GM23248 (cell line): ENCODE measurements around the gene DOLK. TPM values are rescaled to one million over a fixed set of nuclear protein-coding genes. Genes with fewer than 3 reads are reported as not detected.
A peak's percentile ranks its signal among the peaks of the same experiment; 100 is the strongest.

Source experiments
- DNase-seq: peaks from one replicate; pipeline ENCODE4 v3.0.0-alpha.2; 2015
- H2AFZ ChIP-seq: fragments of 200-600 bp; sonication (generic); 2 replicates; pipeline ENCODE4 v1.6.1; 2016; ENCODE audit warnings: antibody characterized with exemption
- H3F3A ChIP-seq: fragments of 200-600 bp; sonication (generic); 2 replicates; pipeline ENCODE4 v1.6.1; 2016; ENCODE audit warnings: mild to moderate bottlenecking, antibody characterized with exemption, mixed run types; ENCODE audit not compliant: insufficient read depth
- H3K27ac ChIP-seq: fragments of 200-600 bp; sonication (generic); 2 replicates; pipeline ENCODE4 v1.5.1; 2016; ENCODE audit warnings: mild to moderate bottlenecking
- H3K27me3 ChIP-seq: fragments of 200-600 bp; sonication (generic); replicated peaks from 2 replicates; pipeline ENCODE4 v1.6.1; 2016; ENCODE audit warnings: mild to moderate bottlenecking; ENCODE audit not compliant: insufficient read depth
- H3K36me3 ChIP-seq: fragments of 200-600 bp; sonication (generic); 2 replicates; pipeline ENCODE4 v1.6.1; 2016; ENCODE audit warnings: low read depth, mild to moderate bottlenecking
- H3K4me1 ChIP-seq: fragments of 200-600 bp; sonication (generic); 2 replicates; pipeline ENCODE4 v1.6.1; 2016; ENCODE audit warnings: mild to moderate bottlenecking; ENCODE audit not compliant: insufficient read depth
- H3K4me2 ChIP-seq: fragments of 200-600 bp; sonication (generic); one replicate; pipeline ENCODE4 v1.6.1; 2016; ENCODE audit warnings: mild to moderate bottlenecking; ENCODE audit not compliant: unreplicated experiment
- H3K4me3 ChIP-seq: fragments of 200-600 bp; sonication (generic); 2 replicates; pipeline ENCODE4 v1.5.1; 2016; ENCODE audit warnings: mild to moderate bottlenecking
- H3K79me2 ChIP-seq: fragments of 200-600 bp; sonication (generic); 2 replicates; pipeline ENCODE4 v1.6.1; 2016; ENCODE audit warnings: mild to moderate bottlenecking; ENCODE audit not compliant: insufficient read depth
- H3K9ac ChIP-seq: fragments of 200-600 bp; sonication (generic); 2 replicates; pipeline ENCODE4 v1.6.1; 2016; ENCODE audit warnings: mild to moderate bottlenecking
- H3K9me2 ChIP-seq: fragments of 200-600 bp; sonication (generic); 2 replicates; pipeline ENCODE4 v1.6.1; 2016; ENCODE audit warnings: mixed run types, mild to moderate bottlenecking, moderate library complexity; ENCODE audit not compliant: insufficient read depth
- H3K9me3 ChIP-seq: fragments of 200-600 bp; sonication (generic); one replicate; pipeline ENCODE4 v1.6.1; 2017; ENCODE audit warnings: low read depth
- H4K20me1 ChIP-seq: fragments of 200-600 bp; sonication (generic); 2 replicates; pipeline ENCODE4 v1.6.0; 2016; ENCODE audit not compliant: insufficient read depth
- EZH2 ChIP-seq: fragments of 200-600 bp; sonication (generic); IDR thresholded peaks from 2 replicates; pipeline ENCODE4 v1.6.1; 2018; ENCODE audit warnings: antibody characterized with exemption, mild to moderate bottlenecking; ENCODE audit not compliant: insufficient read depth, poor library complexity, severe bottlenecking
- EZH2phosphoT487 ChIP-seq: fragments of 200-600 bp; sonication (generic); IDR thresholded peaks from 2 replicates; pipeline ENCODE4 v1.6.1; 2018; ENCODE audit warnings: antibody characterized with exemption, moderate library complexity, mild to moderate bottlenecking, low read depth; ENCODE audit not compliant: insufficient read depth
- WGBS, 2 experiments: methylation state at CpG; one replicate each; pipeline ENCODE4 v1.1.6; 2015 to 2017; ENCODE audit warnings: low lambda C conversion rate in 2 of 2, low coverage in 1 of 2; ENCODE audit errors: missing lambda C conversion rate in 2 of 2; 5-methylcytosine and 5-hydroxymethylcytosine counted together
- in situ Hi-C: fragments of 300-500 bp; cut with MboI; formaldehyde crosslinking; loops from 2 replicates; pipeline ENCODE4 v1.15.0; 2020
- polyA plus RNA-seq: library from polyadenylated mRNA; unstranded; fragments of >200 nt; fragmentation: Nextera tagmentation; extraction: Ambion mirVana; gene quantifications from 2 replicates; pipeline ENCODE4 v1.2.1, GENCODE V29; 2016
- total RNA-seq: library from RNA; depleted of rRNA; stranded (reverse); fragments of >200 nt; shearing (Covaris generic); gene quantifications from 2 replicates; pipeline ENCODE4 v1.2.3, GENCODE V29; 2014

The DOLK gene
- total and polyA plus RNA-seq, 2 experiments from 2014 or later = 31.7 to 36.1 TPM

DNA sequence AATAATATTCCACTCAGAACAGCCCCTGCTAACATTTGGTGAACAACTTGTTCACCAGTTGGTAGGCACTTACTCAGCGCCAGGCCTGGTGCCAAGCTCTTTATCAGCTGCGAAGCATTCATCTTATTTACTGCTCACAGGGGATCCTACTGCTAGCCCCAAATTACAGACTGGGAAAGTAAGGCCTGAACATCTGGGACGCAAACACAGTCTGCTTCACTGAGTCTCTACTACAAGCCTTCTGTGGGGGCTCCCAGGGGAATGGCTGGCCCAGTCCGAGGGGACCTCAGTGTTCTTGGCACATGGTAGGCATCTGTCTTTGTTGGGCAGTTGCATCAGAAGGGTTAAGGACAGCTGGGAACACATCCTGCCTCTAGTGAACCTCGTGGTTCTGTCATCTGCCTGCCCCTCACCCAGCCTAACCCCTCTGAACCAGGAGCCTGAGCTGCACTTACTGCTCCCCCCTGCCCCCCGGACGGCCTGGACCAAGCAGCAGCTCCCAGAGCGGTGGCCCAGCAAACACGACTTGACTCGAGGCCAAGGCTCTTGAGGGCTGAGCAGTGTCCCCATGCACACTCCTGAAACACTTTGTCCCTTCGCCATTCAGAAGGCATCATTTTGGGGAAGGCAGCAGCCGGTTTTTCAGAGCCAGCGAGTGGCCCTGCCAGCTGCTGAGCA is 26.9 kb downstream of the DOLK start, which contains the start of gene PHYHD1:
Gene PHYHD1, plus strand, starts transcription at position 602 of the 678 bp plus-strand sequence. CDS start 1,342 bp downstream, outside the sequence.
- TF ChIP-seq EZH2phosphoT487 (no peak), EZH2 (no peak)
- no peaks in the 10 kb centered on the region for H4K20me1 ChIP-seq
- peak; percentile 88 for DNase-seq
- H2AFZ ChIP-seq = peak within 1 kb of the TSS; percentile 80
- H3K27ac ChIP-seq = no peak within 1 kb of the TSS; the same call in 1 of the 2 replicates
- H3F3A ChIP-seq = peaks cover 10% of the 10 kb centered on the region
- peak within 1 kb of the TSS; percentile 66 for H3K4me3 ChIP-seq
- no peaks in the 10 kb centered on the region; the same call in 1 of the 2 replicates for H3K36me3 ChIP-seq
- H3K4me1 ChIP-seq = peaks cover 21% of the 10 kb centered on the region
- 18 to 19% methylated on average over 13 of the region's 13 CpGs for WGBS, 2 experiments
- peaks cover 12% of the 10 kb centered on the region; the same call in 1 of the 2 replicates for H3K79me2 ChIP-seq
- no peaks in the 10 kb centered on the region for H3K9me2 ChIP-seq
- no peaks in the 10 kb centered on the region for H3K9me3 ChIP-seq
- peak within 1 kb of the TSS; percentile 34 for H3K4me2 ChIP-seq
- in situ Hi-C loops = no loop called here
- peak within 1 kb of the TSS; percentile 74 for H3K9ac ChIP-seq
- no peaks in the 10 kb centered on the region for H3K27me3 ChIP-seq

DNA sequence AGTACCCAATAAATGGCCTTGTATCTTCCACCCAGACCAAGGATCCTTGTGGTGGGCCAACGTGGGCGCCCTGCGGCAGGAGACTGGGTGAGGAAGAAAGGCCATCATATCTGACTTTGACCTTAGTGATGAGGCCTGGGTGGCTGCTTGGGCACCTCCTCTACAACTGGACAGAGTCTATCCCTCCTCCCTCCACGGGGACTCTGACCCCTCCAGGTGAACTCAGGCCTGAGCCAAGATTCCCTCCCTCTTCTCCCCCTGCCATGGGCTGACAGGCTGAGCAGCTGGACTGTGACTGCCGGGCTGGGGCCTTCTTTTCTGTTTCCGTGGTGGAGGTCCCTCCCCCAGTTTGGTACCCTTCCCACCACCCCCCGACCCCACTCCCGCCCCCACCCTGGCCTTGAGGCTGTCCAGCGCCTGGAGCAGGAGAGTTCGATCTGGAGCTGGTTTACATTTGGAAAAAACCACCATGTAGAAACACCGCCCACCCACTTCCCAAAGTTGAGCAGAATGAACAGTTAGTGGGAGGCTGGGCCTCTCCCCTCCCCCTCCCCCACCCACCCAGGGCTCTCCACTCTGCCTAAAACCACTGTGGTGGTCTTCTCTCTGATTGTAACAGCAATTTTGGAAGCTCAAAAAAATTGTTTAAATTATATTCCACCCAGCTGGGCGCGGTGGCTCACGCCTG is 27.9 kb downstream of the DOLK start:
- Histone ChIP-seq H3K9ac (no peak overlapping the region), H3K9me2 (no peaks in the 10 kb centered on the region), H3K79me2 (peaks cover 22% of the 10 kb centered on the region), H3F3A (peaks cover 10% of the 10 kb centered on the region), H3K36me3 (no peaks in the 10 kb centered on the region; the same call in 1 of the 2 replicates), H2AFZ (no peak overlapping the region), H3K9me3 (no peaks in the 10 kb centered on the region), H3K27me3 (no peaks in the 10 kb centered on the region), H3K4me1 (peaks cover 21% of the 10 kb centered on the region), H3K27ac (no peak overlapping the region), H3K4me2 (no peak overlapping the region), H3K4me3 (no peak overlapping the region), H4K20me1 (no peaks in the 10 kb centered on the region)
- TF ChIP-seq EZH2phosphoT487 = no peak
- TF ChIP-seq EZH2 = no peak
- in situ Hi-C loops = no loop called here
- 85 to 94% methylated on average over 7 to 14 of the region's 14 CpGs for WGBS, 2 experiments
- no peak for DNase-seq

DNA sequence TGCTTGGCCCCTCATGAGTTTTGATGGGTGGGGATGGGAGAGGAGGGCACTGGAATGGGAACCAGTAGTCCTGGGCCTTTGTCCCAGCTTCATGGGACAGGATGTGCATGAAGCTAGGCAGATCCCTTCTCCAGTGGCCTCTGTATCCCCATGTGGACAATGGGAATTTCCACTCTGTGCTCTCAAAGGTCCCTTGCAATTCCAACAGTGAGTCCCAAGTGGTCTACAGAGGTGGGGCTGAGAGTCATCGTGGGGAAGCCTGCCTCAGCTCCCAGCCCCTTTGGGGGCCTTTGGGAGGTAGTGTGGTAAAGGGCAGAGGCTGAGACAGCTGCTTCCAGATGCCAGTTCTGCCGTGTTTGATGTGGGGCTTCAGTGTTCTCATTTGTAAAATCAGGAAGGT is 28.5 kb downstream of the DOLK start:
- no peak overlapping the region for H3K27ac ChIP-seq
- no peak overlapping the region for H3K4me3 ChIP-seq
- WGBS, 2 experiments = 73 to 87% methylated on average over 2 of the region's 2 CpGs
- peaks cover 21% of the 10 kb centered on the region for H3K4me1 ChIP-seq
- no peaks in the 10 kb centered on the region for H4K20me1 ChIP-seq
- no peaks in the 10 kb centered on the region for H3K27me3 ChIP-seq
- no peaks in the 10 kb centered on the region for H3K9me2 ChIP-seq
- no peaks in the 10 kb centered on the region; the same call in 1 of the 2 replicates for H3K36me3 ChIP-seq
- TF ChIP-seq EZH2phosphoT487 = no peak
- TF ChIP-seq EZH2 = no peak
- DNase-seq = no peak
- no peaks in the 10 kb centered on the region for H3K9me3 ChIP-seq
- H3K79me2 ChIP-seq = peaks cover 28% of the 10 kb centered on the region
- H2AFZ ChIP-seq = no peak overlapping the region
- no peak overlapping the region for H3K4me2 ChIP-seq
- no peak overlapping the region for H3K9ac ChIP-seq
- peaks cover 10% of the 10 kb centered on the region for H3F3A ChIP-seq
- in situ Hi-C loops = no loop called here

DNA sequence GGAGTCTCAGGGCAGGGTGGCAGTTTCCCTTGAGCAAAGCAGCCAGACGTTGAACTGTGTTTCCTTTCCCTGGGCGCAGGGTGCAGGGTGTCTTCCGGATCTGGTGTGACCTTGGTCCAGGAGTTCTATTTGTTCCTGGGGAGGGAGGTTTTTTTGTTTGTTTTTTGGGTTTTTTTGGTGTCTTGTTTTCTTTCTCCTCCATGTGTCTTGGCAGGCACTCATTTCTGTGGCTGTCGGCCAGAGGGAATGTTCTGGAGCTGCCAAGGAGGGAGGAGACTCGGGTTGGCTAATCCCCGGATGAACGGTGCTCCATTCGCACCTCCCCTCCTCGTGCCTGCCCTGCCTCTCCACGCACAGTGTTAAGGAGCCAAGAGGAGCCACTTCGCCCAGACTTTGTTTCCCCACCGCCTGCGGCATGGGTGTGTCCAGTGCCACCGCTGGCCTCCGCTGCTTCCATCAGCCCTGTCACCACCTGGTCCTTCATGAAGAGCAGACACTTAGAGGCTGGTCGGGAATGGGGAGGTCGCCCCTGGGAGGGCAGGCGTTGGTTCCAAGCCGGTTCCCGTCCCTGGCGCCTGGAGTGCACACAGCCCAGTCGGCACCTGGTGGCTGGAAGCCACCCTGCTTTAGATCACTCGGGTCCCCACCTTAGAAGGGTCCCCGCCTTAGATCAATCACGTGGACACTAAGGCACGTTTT is 30.1 kb downstream of the DOLK start:
- H3K9ac ChIP-seq = peak overlapping the region; percentile 50
- H3K4me1 ChIP-seq = peaks cover 37% of the 10 kb centered on the region
- no peak overlapping the region for H3K4me2 ChIP-seq
- H3K79me2 ChIP-seq = peaks cover 44% of the 10 kb centered on the region
- in situ Hi-C loops = no loop called here
- no peaks in the 10 kb centered on the region for H3K27me3 ChIP-seq
- no peaks in the 10 kb centered on the region for H3K9me2 ChIP-seq
- peaks cover 11% of the 10 kb centered on the region for H3F3A ChIP-seq
- TF ChIP-seq EZH2phosphoT487 (no peak), EZH2 (no peak)
- H3K9me3 ChIP-seq = no peaks in the 10 kb centered on the region
- H4K20me1 ChIP-seq = no peaks in the 10 kb centered on the region
- no peak overlapping the region for H3K4me3 ChIP-seq
- H3K36me3 ChIP-seq = no peaks in the 10 kb centered on the region; the same call in 1 of the 2 replicates
- 56 to 61% methylated on average over 26 of the region's 26 CpGs for WGBS, 2 experiments
- H2AFZ ChIP-seq = peak overlapping the region; percentile 48; the same call in 1 of the 2 replicates
- DNase-seq = peak; percentile 82
- peak overlapping the region; percentile 37 for H3K27ac ChIP-seq
